Neural cell (in vitro differentiated cells): ENCODE measurements around the gene NDUFAB1. TPM values are rescaled to one million over a fixed set of nuclear protein-coding genes. Genes with fewer than 3 reads are reported as not detected.

Source experiments
- H2AFZ ChIP-seq: fragments of 200-600, 300-800 bp; sonication (generic), shearing (Covaris generic); 2 replicates; pipeline ENCODE4 v1.6.0; 2014; ENCODE audit warnings: low read depth, mild to moderate bottlenecking, antibody characterized with exemption, low read length, moderate library complexity
- H3F3A ChIP-seq: fragments of 200-600 bp; shearing (Covaris generic); 2 replicates; pipeline ENCODE4 v1.6.1; 2016; ENCODE audit warnings: mild to moderate bottlenecking, moderate library complexity, mixed read lengths, antibody characterized with exemption, low read length; ENCODE audit not compliant: insufficient read depth, poor library complexity, severe bottlenecking
- H3K27ac ChIP-seq: fragments of 200-600, 300-800 bp; sonication (generic), shearing (Covaris generic); 2 replicates; pipeline ENCODE4 v1.5.1; 2014; ENCODE audit warnings: mild to moderate bottlenecking, low read length, moderate library complexity
- H3K27me3 ChIP-seq: fragments of 300-800, 200-600 bp; sonication (generic), shearing (Covaris generic); 2 replicates; pipeline ENCODE4 v1.6.0; 2014; ENCODE audit warnings: mild to moderate bottlenecking, low read depth, low read length, moderate library complexity; ENCODE audit not compliant: insufficient read depth
- H3K36me3 ChIP-seq: fragments of 300-800, 200-600 bp; sonication (generic), shearing (Covaris generic); 2 replicates; pipeline ENCODE4 v1.5.1; 2014; ENCODE audit warnings: mild to moderate bottlenecking, antibody characterized with exemption, low read length, moderate library complexity; ENCODE audit not compliant: insufficient read depth
- H3K4me2 ChIP-seq: fragments of 300-800, 200-600 bp; sonication (generic), shearing (Covaris generic); 2 replicates; pipeline ENCODE4 v1.6.0; 2014; ENCODE audit warnings: mild to moderate bottlenecking, low read length
- H3K4me3 ChIP-seq: fragments of 300-800, 200-600 bp; sonication (generic), shearing (Covaris generic); 2 replicates; pipeline ENCODE4 v1.5.1; 2014; ENCODE audit warnings: mild to moderate bottlenecking, low read length, moderate library complexity
- H3K79me2 ChIP-seq: fragments of 200-600 bp; shearing (Covaris generic); replicated peaks from 2 replicates; pipeline ENCODE4 v1.6.0; 2014; ENCODE audit warnings: mild to moderate bottlenecking, low read length, moderate library complexity; ENCODE audit not compliant: insufficient read depth
- H3K9ac ChIP-seq: fragments of 300-800, 200-600 bp; sonication (generic), shearing (Covaris generic); 2 replicates; pipeline ENCODE4 v1.6.1; 2016; ENCODE audit warnings: mild to moderate bottlenecking, low read length, mixed read lengths
- H3K9me2 ChIP-seq: fragments of 200-600 bp; shearing (Covaris generic); 2 replicates; pipeline ENCODE4 v1.6.1; 2016; ENCODE audit warnings: mild to moderate bottlenecking, low read length, mixed read lengths; ENCODE audit not compliant: insufficient read depth
- H3K9me3 ChIP-seq: fragments of 200-600, 300-800 bp; sonication (generic), shearing (Covaris generic); 2 replicates; pipeline ENCODE4 v1.6.1; 2016; ENCODE audit warnings: mild to moderate bottlenecking, mixed run types, low read length, moderate library complexity, mixed read lengths
- H4K20me1 ChIP-seq: fragments of 200-600 bp; shearing (Covaris generic); 2 replicates; pipeline ENCODE4 v1.6.1; 2016; ENCODE audit warnings: mild to moderate bottlenecking, mixed run types; ENCODE audit not compliant: insufficient read depth
- CTCF ChIP-seq: fragments of 450-650 bp; IDR thresholded peaks from 2 replicates; pipeline ENCODE4 v1.5.1; 2014; ENCODE audit warnings: antibody characterized with exemption, mild to moderate bottlenecking, moderate library complexity; ENCODE audit not compliant: poor library complexity, severe bottlenecking
- EP300 ChIP-seq: fragments of 450-650 bp; conservative IDR thresholded peaks from 2 replicates; pipeline ENCODE4 v1.6.1; 2014; ENCODE audit warnings: antibody characterized with exemption, mild to moderate bottlenecking, moderate library complexity; ENCODE audit not compliant: poor library complexity, severe bottlenecking
- EZH2 ChIP-seq: fragments of 200-600, 300-800 bp; shearing (Covaris generic), sonication (generic); IDR thresholded peaks from 2 replicates; pipeline ENCODE4 v1.6.1; 2014; ENCODE audit warnings: antibody characterized with exemption, low read length, borderline replicate concordance, mild to moderate bottlenecking; ENCODE audit not compliant: insufficient read depth, poor library complexity, severe bottlenecking
- MXI1 ChIP-seq: fragments of 450-650 bp; conservative IDR thresholded peaks from 2 replicates; pipeline ENCODE4 v1.6.1; 2014; ENCODE audit warnings: antibody characterized with exemption, mild to moderate bottlenecking; ENCODE audit not compliant: poor library complexity, severe bottlenecking
- POLR2AphosphoS5 ChIP-seq: IDR thresholded peaks from 2 replicates; pipeline ENCODE4 v1.6.1; 2012
- RAD21 ChIP-seq: fragments of 450-650 bp; conservative IDR thresholded peaks from 2 replicates; pipeline ENCODE4 v1.6.1; 2014; ENCODE audit warnings: antibody characterized with exemption, mild to moderate bottlenecking, moderate library complexity
- REST ChIP-seq: IDR thresholded peaks from 2 replicates; pipeline ENCODE4 v1.6.1; 2012; ENCODE audit warnings: borderline replicate concordance
- SMC3 ChIP-seq: fragments of 450-650 bp; conservative IDR thresholded peaks from 2 replicates; pipeline ENCODE4 v1.6.1; 2014; ENCODE audit warnings: antibody characterized with exemption, mild to moderate bottlenecking, moderate library complexity; ENCODE audit not compliant: poor library complexity
- TAF1 ChIP-seq: IDR thresholded peaks from 2 replicates; pipeline ENCODE4 v1.6.1; 2012; ENCODE audit warnings: low read depth
- polyA plus RNA-seq: library from polyadenylated mRNA; depleted of rRNA; stranded (reverse); fragments of >200 nt; gene quantifications from 2 replicates; pipeline ENCODE4 v1.2.3, GENCODE V29; 2014

The NDUFAB1 gene
- polyA plus RNA-seq, 1 donor from 2014 or later, result 492 TPM

GRCh38 chr16:23581764-23582163 is 14.4 kb downstream of the NDUFAB1 start:
- H3K4me2 ChIP-seq, result no peak overlapping the region
- no peak overlapping the region for H2AFZ ChIP-seq
- no peaks in the 10 kb centered on the region for H4K20me1 ChIP-seq
- H3K4me3 ChIP-seq, result no peak overlapping the region
- no peaks in the 10 kb centered on the region for H3K9me2 ChIP-seq
- no peak for TF ChIP-seq POLR2AphosphoS5
- TF ChIP-seq CTCF, result no peak
- TF ChIP-seq TAF1, result no peak
- TF ChIP-seq EP300, result no peak
- no peak for TF ChIP-seq MXI1
- no peak overlapping the region for H3K27ac ChIP-seq
- peaks cover 10% of the 10 kb centered on the region for H3K36me3 ChIP-seq
- no peak overlapping the region for H3K9ac ChIP-seq
- H3K27me3 ChIP-seq, result no peaks in the 10 kb centered on the region
- H3F3A ChIP-seq, result no peaks in the 10 kb centered on the region
- H3K9me3 ChIP-seq, result no peaks in the 10 kb centered on the region
- H3K79me2 ChIP-seq, result no peaks in the 10 kb centered on the region

- H3K9me3 ChIP-seq, result no peaks in the 10 kb centered on the region
- no peak overlapping the region for H3K27ac ChIP-seq
- no peak for TF ChIP-seq TAF1
- no peak for TF ChIP-seq MXI1
- no peak for TF ChIP-seq EP300
- TF ChIP-seq CTCF, result no peak
- no peak for TF ChIP-seq SMC3
- no peak for TF ChIP-seq RAD21
- TF ChIP-seq EZH2, result no peak
- no peak for TF ChIP-seq POLR2AphosphoS5
- no peak for TF ChIP-seq REST
- H2AFZ ChIP-seq, result no peak overlapping the region
- peaks cover 10% of the 10 kb centered on the region for H3K36me3 ChIP-seq
- no peak overlapping the region for H3K9ac ChIP-seq
- H3K4me3 ChIP-seq, result no peak overlapping the region
- no peaks in the 10 kb centered on the region for H3K79me2 ChIP-seq
- no peak overlapping the region for H3K4me2 ChIP-seq
- no peaks in the 10 kb centered on the region for H3K9me2 ChIP-seq
- no peaks in the 10 kb centered on the region for H3F3A ChIP-seq
- no peaks in the 10 kb centered on the region for H4K20me1 ChIP-seq
- H3K27me3 ChIP-seq, result no peaks in the 10 kb centered on the region
Observed at GRCh38 chr16:23580391-23580790, 15.7 kb downstream of the NDUFAB1 start.
